PC-3 (cell line): ENCODE data around the gene ZNF800.

Experiments used
- EZH2 ChIP-seq: fragments of 300-600 bp; sonication (generic); IDR thresholded peaks from one replicate; pipeline ENCODE4 v1.6.1; 2017; ENCODE audit warnings: antibody characterized with exemption, mild to moderate bottlenecking, low read length; ENCODE audit not compliant: unreplicated experiment
- EZH2phosphoT487 ChIP-seq: fragments of 300-600 bp; sonication (generic); IDR thresholded peaks from 2 replicates; pipeline ENCODE4 v1.6.1; 2018; ENCODE audit warnings: mild to moderate bottlenecking, antibody characterized with exemption, low read length, borderline replicate concordance
- TF ChIP-seq, protein P1 (sequence below): fragments of 300-600 bp; sonication (generic); conservative IDR thresholded peaks from 2 replicates; pipeline ENCODE4 v1.5.1; 2017; ENCODE audit warnings: antibody characterized with exemption, low read depth, mild to moderate bottlenecking, low read length

DNA sequence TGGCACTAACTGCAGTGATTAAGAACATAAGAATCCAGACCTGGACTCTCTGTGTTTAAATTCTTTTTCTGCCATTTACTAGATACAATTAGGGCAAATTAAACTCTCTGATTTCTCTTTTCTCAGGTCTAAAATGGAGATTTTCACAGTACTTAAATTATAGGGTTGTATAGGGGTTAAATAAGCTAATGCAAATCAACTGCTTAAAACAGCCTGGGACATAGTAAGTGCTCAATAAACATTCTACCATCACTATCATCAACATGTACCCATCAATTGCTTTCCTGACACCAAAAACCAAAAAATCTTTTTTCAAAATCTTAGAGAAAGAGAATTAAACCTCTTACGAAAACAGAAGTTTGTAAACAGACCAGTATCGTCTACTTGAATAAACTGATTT, 4.5 kb downstream of the ZNF800 start:
- TF ChIP-seq, protein P1, sequence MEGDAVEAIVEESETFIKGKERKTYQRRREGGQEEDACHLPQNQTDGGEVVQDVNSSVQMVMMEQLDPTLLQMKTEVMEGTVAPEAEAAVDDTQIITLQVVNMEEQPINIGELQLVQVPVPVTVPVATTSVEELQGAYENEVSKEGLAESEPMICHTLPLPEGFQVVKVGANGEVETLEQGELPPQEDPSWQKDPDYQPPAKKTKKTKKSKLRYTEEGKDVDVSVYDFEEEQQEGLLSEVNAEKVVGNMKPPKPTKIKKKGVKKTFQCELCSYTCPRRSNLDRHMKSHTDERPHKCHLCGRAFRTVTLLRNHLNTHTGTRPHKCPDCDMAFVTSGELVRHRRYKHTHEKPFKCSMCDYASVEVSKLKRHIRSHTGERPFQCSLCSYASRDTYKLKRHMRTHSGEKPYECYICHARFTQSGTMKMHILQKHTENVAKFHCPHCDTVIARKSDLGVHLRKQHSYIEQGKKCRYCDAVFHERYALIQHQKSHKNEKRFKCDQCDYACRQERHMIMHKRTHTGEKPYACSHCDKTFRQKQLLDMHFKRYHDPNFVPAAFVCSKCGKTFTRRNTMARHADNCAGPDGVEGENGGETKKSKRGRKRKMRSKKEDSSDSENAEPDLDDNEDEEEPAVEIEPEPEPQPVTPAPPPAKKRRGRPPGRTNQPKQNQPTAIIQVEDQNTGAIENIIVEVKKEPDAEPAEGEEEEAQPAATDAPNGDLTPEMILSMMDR: no peak
- TF ChIP-seq EZH2 (no peak), EZH2phosphoT487 (no peak)
